HG03097 (cell line): ENCODE measurements around the gene BLOC1S6.
A peak's percentile ranks its signal among the peaks of the same experiment; 100 is the strongest.

ENCODE experiments used
- ATAC-seq: cut with Tn5 transposase; IDR thresholded peaks from one replicate; pipeline ENCODE4 v1.9.1; 2021; ENCODE audit not compliant: unreplicated experiment, low FRiP score

Gene BLOC1S6

GRCh38 chr15:45587095-45587862 lies at the start of gene BLOC1S6:
Gene BLOC1S6, plus strand, starts transcription at chr15:45587379. Its CDS starts 65 bp downstream, at chr15:45587444.
- ATAC-seq, result peak; percentile 71

DNA sequence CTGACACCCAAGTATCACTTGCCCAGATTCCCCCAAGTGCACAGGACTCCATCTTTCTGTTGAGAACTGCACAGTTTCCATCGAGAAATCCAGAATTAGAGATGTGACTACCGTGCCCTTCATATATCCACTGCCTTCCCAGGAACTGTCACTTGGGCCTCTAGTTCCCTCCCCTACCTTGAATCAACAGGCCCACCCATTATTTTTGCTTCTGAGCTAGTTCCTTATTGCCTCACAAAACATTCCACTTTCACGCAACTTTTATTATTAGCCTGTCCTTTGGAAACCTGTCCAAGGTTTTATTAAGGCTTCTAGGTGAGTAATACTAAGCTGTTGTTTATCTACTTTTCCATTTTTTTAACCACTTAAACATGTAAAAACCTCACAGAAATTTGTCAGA lies 47.5 kb upstream of the BLOC1S6 start:
- no peak for ATAC-seq

DNA sequence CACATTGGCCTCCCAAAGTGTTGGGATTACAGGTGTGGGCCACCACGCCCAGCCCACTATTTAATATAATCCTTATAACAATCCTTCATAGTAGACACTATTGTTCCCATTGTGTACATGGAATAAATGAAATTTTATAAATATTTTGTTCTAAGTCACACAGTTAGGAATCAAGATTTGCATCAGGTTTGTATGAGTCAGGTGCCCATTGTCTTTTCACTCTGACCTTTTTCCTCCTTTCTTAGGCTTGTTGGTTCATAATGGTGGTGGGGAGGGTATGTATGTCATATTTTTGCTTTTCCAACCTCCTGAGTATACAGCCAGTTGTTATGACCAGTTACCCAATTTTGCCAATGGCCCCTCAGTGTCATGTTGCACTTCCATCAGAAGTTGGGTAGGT lies 46.6 kb upstream of the BLOC1S6 start:
- ATAC-seq, result no peak

- ATAC-seq, result no peak
These were observed 44.1 kb upstream of the BLOC1S6 start for GRCh38 chr15:45543051-45543450.

DNA sequence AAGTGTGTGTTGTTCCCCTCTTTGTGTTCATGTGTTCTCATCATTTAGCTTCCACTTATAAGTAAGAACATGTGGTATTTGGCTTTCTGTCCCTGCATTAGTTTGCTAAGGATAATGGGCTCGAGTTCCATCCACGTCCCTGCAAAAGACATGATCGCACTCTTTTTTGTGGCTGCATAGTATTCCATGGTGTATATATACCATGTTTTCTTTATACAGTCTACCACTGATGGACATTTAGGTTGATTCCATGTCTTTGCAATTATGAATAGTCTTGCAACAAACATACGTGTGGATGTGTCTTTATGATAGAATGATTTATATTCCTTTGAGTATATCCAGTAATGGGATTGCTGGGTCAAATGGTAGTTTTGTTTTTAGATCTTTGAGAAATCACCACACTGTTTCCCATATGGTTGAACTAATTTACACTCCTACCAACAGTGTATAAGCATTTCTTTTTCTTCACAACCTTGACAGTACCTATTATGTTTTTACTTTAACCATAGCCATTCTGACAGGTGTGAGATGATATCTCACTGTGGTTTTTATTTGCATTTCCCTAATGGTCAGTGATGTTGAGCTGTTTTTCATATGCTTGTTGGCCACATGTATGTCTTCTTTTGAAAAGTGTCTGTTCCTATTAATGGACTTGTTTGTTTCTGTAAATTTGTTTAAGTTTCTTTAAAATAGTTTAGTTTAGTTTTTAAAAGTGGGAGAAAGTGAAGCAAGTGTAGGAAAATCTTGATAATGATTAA lies 42.7 kb upstream of the BLOC1S6 start:
- ATAC-seq, result no peak

DNA sequence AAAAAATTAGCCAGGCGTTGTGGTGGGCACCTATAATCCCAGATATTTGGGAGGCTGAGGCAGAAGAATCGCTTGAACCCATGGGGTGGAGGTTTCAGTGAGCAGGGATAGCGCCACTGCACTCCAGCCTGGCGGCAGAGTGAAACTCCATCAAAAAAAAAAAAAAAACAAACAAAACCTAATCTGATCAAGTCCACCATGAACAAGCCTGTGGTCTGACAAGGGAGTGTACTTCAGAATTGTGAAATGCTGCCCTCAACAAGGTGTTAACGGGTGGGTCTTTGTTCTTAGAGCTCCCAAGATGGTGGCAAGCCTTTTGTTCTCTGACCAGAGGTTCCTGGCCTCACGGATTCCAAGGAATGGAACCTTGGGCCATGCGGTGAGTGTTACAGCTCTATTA lies 40.4 kb upstream of the BLOC1S6 start:
- no peak for ATAC-seq

DNA sequence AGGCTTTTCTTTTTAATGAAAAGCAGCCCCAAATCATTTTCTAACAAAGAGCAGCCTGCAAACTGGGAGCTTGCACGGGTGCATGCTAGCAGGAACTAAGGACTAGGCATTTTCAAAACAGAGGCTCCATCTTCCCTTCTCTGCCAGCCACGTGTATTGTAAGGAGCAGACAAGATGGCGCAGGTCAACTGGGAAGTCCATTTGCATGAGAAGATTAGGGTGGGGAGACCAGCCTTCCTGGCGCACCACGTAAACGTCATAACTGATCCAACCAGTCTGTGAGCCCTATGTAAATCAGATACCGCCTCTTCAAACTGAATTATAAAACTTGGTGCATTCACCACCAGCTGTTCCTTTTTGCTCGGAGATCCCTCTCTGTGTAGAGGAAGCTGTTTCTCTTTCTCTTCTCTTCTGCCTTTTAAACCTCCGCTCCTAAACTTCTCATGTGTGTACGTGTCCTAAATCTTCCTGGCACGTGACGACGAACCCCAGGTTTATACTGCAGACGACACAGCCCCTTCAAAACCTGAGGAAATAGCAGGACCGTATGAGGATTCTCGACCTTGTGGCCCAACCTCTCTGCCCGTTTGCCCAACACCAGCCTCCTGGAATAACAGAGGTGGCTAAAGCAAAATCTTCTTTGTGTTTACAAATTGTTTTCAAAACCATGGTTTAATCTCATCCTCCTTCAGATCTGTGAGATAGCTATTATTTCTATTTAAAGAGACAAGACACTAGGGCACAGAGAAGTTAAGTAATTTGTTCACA lies 38.2 kb upstream of the BLOC1S6 start:
- no peak for ATAC-seq

DNA sequence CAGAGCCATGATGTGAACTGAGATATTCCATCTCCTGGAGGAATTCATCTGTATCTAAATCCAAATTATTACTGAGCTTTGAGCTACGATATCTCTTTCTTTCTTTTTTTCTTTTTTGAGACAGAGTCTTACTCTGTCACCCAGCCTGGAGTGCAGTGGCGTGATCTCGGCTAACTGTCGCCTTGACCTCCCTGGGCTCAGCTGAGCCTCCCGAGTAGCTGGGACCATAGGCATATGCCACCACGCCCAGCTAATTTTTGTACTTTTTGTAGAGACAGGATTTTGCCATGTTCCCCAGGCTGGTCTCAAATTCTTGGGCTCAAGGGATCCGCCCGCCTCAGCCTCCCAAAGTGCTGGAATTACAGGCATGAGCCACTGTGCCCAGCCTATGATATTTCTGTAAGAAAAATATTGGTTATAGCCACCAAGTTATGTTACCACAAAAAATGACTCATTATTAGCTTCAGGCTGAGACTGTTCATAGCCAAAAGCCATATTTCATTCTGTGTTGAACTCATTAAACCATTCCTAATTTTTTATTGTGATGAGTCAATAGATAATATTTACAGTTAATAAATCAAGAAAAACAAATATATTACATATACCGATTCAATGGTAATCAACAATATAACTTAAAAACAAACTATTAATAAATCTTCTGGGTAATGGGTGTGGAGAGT lies 37.5 kb upstream of the BLOC1S6 start:
- no peak for ATAC-seq

- ATAC-seq, result no peak
These were observed 36.7 kb upstream of the BLOC1S6 start for GRCh38 chr15:45550436-45550835.

GRCh38 chr15:45551676-45552075 lies 35.5 kb upstream of the BLOC1S6 start:
- ATAC-seq, result no peak

GRCh38 chr15:45555934-45556608 lies 31.1 kb upstream of the BLOC1S6 start:
- ATAC-seq, result no peak

- no peak for ATAC-seq
These were observed 14.6 kb upstream of the BLOC1S6 start for GRCh38 chr15:45572617-45573016.

DNA sequence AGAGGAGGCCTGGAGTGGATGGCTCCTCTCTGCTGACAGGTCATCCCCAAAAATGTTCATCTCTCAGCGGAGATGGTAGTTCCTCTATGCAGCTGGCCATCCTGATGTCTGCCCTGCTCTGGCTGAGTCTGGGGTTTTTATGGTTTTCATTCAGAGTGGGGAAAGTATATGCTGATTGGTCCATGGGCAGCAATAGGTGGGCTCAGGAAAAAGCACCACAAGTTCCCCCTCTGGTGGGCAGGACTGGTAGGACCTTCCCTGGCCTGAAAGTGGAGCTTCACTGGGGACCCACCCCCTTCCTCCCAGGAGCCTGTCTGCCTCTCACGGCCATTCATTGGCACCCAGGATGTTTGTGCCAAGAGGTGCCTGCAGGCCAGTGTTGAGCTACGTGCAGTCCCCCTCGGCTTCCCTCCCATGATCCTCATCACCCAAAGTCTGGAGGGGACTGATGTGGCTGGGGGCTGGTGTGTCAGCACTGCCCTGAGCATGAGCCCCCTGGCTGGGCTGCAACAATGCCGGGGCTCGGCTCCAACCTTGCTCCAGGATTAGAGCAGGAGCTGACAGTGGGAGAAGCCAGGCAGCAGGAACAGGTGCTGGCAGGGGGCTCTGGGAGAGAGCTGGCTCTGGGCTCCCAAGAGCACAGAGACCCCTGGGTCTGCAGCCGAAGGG lies 13.1 kb upstream of the BLOC1S6 start:
- ATAC-seq, result no peak

GRCh38 chr15:45581919-45582318 lies 5.3 kb upstream of the BLOC1S6 start:
- ATAC-seq, result no peak

- ATAC-seq, result no peak
These were observed 3.2 kb upstream of the BLOC1S6 start for GRCh38 chr15:45583731-45584639.

DNA sequence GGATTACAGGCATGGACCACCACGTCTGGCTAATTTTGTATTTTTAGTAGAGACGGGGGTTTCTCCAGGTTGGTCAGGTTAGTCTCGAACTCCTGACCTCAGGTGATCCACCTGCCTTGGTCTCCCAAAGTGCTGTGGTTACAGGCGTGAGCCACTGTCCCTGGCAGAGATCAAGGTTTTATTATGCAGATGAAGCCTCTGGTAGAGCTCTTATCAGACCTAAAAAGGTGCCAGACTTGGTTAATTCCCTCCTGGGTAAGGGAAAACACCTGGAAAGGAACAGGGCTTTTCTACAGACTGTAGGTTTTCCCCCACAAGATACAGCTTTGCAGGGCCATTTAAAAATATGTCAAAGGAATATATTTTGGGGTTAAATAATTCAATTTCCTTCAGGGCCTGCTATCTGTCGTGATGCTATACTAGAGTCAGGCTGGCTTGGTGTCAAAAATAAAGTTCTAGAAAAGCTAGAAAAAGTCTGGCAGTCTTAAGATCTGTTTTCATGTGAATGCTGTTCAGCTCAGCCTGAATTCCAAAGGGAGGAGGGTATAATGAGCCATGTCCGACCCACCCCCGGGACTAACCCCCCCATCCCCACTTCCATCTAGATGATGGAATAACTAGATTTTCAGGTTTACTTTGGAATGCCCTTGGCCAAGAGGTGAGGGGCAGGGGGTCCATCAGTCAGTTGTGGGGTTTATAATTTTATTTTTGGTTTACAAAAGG lies 1.9 kb upstream of the BLOC1S6 start:
- ATAC-seq, result no peak

- no peak for ATAC-seq
These were observed 1.1 kb upstream of the BLOC1S6 start for GRCh38 chr15:45586125-45586524.

DNA sequence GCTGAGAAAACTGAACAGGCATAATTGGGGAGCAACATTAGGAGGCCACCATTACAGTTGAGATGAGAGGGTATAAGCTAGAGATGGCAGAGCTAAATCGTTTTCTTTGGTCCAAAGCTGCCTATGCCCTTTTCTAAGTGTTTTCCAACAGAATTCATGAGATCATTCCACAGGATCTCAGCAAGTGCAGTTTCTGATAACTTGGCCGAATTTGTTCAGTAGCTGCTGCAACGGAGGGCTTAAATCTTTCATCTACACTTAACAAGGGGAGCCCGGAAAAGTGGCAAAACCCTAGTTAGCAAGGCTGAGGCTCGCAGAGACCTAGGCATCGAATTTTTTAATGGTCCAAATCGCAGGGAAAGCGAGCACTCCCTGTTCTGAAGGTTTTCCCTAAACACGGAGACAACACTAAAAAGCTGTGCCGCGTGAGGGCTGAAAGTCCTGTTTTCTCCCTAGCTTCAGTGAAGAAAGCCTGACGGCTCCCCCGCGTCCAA lies 531 bp upstream of the BLOC1S6 start:
- ATAC-seq, result no peak
